ENCODE measurements around the gene ASCL1. TPM values are rescaled to one million over a fixed set of nuclear protein-coding genes. Genes with fewer than 3 reads are reported as not detected.

ASCL1 gene
- total and polyA plus RNA-seq, 2 of the 13 experiments (the other 11 are each of a cell fraction or from before 2014, with no cell fraction given), result not detected

GRCh38 chr12:102950107-102950949, 7.1 kb upstream of the ASCL1 start (continued):
- TF ChIP-seq HMGXB4 (CRISPR knock-in tag; IDR thresholded peaks at IDR 0.05; ENCODE audit: borderline replicate concordance in 1 of 2, low read depth in 1 of 2), result no peak; a peak in 1 of 4 replicates
- TF ChIP-seq AHR (CRISPR knock-in tag; IDR thresholded peaks at IDR 0.05), result no peak
- TF ChIP-seq AGO1 (IDR thresholded peaks at IDR 0.05; ENCODE audit: low read depth, low read length, poor library complexity, severe bottlenecking), result no peak
- TF ChIP-seq SETDB1 (CRISPR knock-in tag; IDR thresholded peaks at IDR 0.05; ENCODE audit: borderline replicate concordance), result no peak
- TF ChIP-seq ZNF441 (CRISPR knock-in tag; IDR thresholded peaks at IDR 0.05; ENCODE audit: borderline replicate concordance), result no peak
- TF ChIP-seq PHB2 (IDR thresholded peaks at IDR 0.05; ENCODE audit: partially characterized antibody), result no peak
- TF ChIP-seq MTF1 (CRISPR knock-in tag; IDR thresholded peaks at IDR 0.05), result no peak
- TF ChIP-seq NR2C2 (CRISPR knock-in tag; IDR thresholded peaks at IDR 0.05; ENCODE audit: borderline replicate concordance), result no peak
- TF ChIP-seq SNAPC5 (CRISPR knock-in tag; IDR thresholded peaks at IDR 0.05; ENCODE audit: borderline replicate concordance), result no peak
- no peak for TF ChIP-seq HNRNPK (IDR thresholded peaks at IDR 0.05; ENCODE audit: low read depth, low read length, poor library complexity, severe bottlenecking)
- TF ChIP-seq MXD3 (CRISPR knock-in tag; IDR thresholded peaks at IDR 0.05), result no peak
- TF ChIP-seq BRF2 (CRISPR knock-in tag; IDR thresholded peaks at IDR 0.05), result no peak
- TF ChIP-seq ETV5 (CRISPR knock-in tag; IDR thresholded peaks at IDR 0.05; ENCODE audit: borderline replicate concordance), result no peak
- no peak for TF ChIP-seq NFRKB (IDR thresholded peaks at IDR 0.05)
- TF ChIP-seq TFE3 (CRISPR knock-in tag; IDR thresholded peaks at IDR 0.05), result 0 out of 2 replicates have a peak, but pooled peaks have one; percentile 18
- 0 out of 2 replicates have a peak, but pooled peaks have one; percentile 61 for TF ChIP-seq ZBTB4 (CRISPR knock-in tag; IDR thresholded peaks at IDR 0.05; ENCODE audit: borderline replicate concordance)
- TF ChIP-seq NFKBIZ (CRISPR knock-in tag; IDR thresholded peaks at IDR 0.05), result no peak
- TF ChIP-seq FOXP1 (IDR thresholded peaks at IDR 0.05), result no peak
- no peak for TF ChIP-seq FOXP1 (CRISPR knock-in tag; IDR thresholded peaks at IDR 0.05)
- no peak for TF ChIP-seq KAT7 (CRISPR knock-in tag; IDR thresholded peaks at IDR 0.05; ENCODE audit: borderline replicate concordance)
- no peak for TF ChIP-seq ZNF383 (CRISPR knock-in tag; IDR thresholded peaks at IDR 0.05; ENCODE audit: borderline replicate concordance)

All from HepG2 (cell line).